Pancreas (tissue), 10 donors: Measurements from ENCODE around the gene SCMH1. TPM values are rescaled to one million over a fixed set of nuclear protein-coding genes. Genes with fewer than 3 reads are reported as not detected.

Experiments
- ATAC-seq, 4 donors: fragments of 200-7000 bp; cut with Tn5 transposase; one replicate each; pipeline versions ENCODE4 v1.8.0 to v1.9.1; 2020; ENCODE audit warnings: mild to moderate bottlenecking in 4 of 4, moderate library complexity in 4 of 4
- DNase-seq, 6 donors: peaks; one replicate each; pipeline ENCODE4 v3.0.0-alpha.2; 2020
- FAIRE-seq: peaks from 2 replicates; lab custom pipeline; 2012; peaks lifted over from hg19 to GRCh38; lab: Jason Lieb, UNC
- H3K27ac ChIP-seq, 4 donors: fragments of 200-600 bp; sonication (generic); 1 replicate in 3 of 4; 2 replicates in 1 of 4; pipeline versions ENCODE4 v1.5.0 to v1.8.0; 2020
- H3K27me3 ChIP-seq, 4 donors: fragments of 200-600 bp; one replicate each; pipeline ENCODE4 v1.8.0; 2021
- H3K36me3 ChIP-seq, 3 donors: fragments of 200-600 bp; sonication (generic) in 1 of 3; one replicate each; pipeline versions ENCODE4 v1.5.0 to v1.8.0; 2020 to 2021
- H3K4me1 ChIP-seq, 3 donors: fragments of 200-600 bp; one replicate each; pipeline ENCODE4 v1.8.0; 2021
- H3K4me3 ChIP-seq, 4 donors: fragments of 200-600 bp; sonication (generic) in 2 of 4; one replicate each; pipeline versions ENCODE4 v1.5.0 to v1.8.0; 2020 to 2021
- H3K9me3 ChIP-seq, 4 donors: fragments of 200-600 bp; one replicate each; pipeline ENCODE4 v1.8.0; 2021
- whole genome bisulfite sequencing, 2 donors: extraction: QIAGEN DNeasy Blood & Tissue Kit; methylation state at CpG; one replicate each; pipeline ENCODE4 v1.1.7; 2013; 5-methylcytosine and 5-hydroxymethylcytosine counted together
- intact Hi-C, 3 donors: fragments of 100-400 bp; cut with DNase I; formaldehyde crosslinking; loops; one replicate each; pipeline versions ENCODE4 v1.11.1 to v1.14.2; 2022
- polyA plus RNA-seq, 2 donors: library from polyadenylated mRNA; stranded (reverse); fragments of 200-250 nt; gene quantifications; one replicate each; pipeline ENCODE4 v1.2.3, GENCODE V29; 2013
- total RNA-seq, 6 donors: library from RNA; stranded (reverse); fragmentation: NEBNext Ultra II Directional in 4 of 6; extraction: Animal tissue kit (Norgen Biotek cat#: 25700) in 4 of 6; gene quantifications; one replicate each; pipeline versions ENCODE4 v1.2.1 to v1.2.4, GENCODE V29; 2021 to 2023
- TF ChIP-seq, protein P1 (sequence below), 4 donors: fragments of 200-600 bp; sonication (generic) in 3 of 4; IDR thresholded peaks; one replicate each; pipeline versions ENCODE4 v1.5.0 to v1.8.0; 2021; ENCODE audit warnings: antibody characterized with exemption in 4 of 4
- donor health status: healthy with polysubstance abuse.
- donor health status: DM: no; HTN: no; CAD: no; lungs with moderate emphysema.
- donor health status: DM: no; HTN: no; CAD: no.
- donor health status: control.
- donor health status: control.
- donor health status: Bipolar disorder and iron deficiency.
- donor health status: DM: yes; HTN: yes; CAD: no.
- donor health status: DM: no; HTN: no; CAD: no.
- donor health status: DM: no; HTN: no; CAD: no.
- donor health status: DM: yes; HTN: yes; CAD: no.

SCMH1 gene
- total and polyA plus RNA-seq, 8 donors: 24.5 to 41.9 (median 29.9) TPM

- Histone ChIP-seq H3K27ac (peak overlapping the region in 2 of 4 donors; percentile 35 to 53), H3K9me3 (no peaks in the 10 kb centered on the region), H3K36me3 (no peaks in the 10 kb centered on the region), H3K4me1 (peaks cover 0 to 9% (median 4%) of the 10 kb centered on the region in 3 donors), H3K4me3 (no peak overlapping the region), H3K27me3 (no peaks in the 10 kb centered on the region)
- TF ChIP-seq, protein P1, sequence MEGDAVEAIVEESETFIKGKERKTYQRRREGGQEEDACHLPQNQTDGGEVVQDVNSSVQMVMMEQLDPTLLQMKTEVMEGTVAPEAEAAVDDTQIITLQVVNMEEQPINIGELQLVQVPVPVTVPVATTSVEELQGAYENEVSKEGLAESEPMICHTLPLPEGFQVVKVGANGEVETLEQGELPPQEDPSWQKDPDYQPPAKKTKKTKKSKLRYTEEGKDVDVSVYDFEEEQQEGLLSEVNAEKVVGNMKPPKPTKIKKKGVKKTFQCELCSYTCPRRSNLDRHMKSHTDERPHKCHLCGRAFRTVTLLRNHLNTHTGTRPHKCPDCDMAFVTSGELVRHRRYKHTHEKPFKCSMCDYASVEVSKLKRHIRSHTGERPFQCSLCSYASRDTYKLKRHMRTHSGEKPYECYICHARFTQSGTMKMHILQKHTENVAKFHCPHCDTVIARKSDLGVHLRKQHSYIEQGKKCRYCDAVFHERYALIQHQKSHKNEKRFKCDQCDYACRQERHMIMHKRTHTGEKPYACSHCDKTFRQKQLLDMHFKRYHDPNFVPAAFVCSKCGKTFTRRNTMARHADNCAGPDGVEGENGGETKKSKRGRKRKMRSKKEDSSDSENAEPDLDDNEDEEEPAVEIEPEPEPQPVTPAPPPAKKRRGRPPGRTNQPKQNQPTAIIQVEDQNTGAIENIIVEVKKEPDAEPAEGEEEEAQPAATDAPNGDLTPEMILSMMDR (IDR thresholded peaks at IDR 0.05): no peak
- DNase-seq: no peak
- peak in 3 of 4 donors; percentile 30 to 86 (median 77) for ATAC-seq
- FAIRE-seq: no peak
- intact Hi-C loops: loop anchor here in 1 of 3 donors (10.0 kb wide), 1 partner anchor 56 kb away; no protein-coding TSS in a partner anchor
- 57 to 59% methylated on average over 7 of the region's 7 CpGs for WGBS, 2 donors
Measured at GRCh38 chr1:41169066-41169798, 72.9 kb downstream of the SCMH1 start.

GRCh38 chr1:41167667-41168066 lies 74.4 kb downstream of the SCMH1 start:
- peaks cover 0 to 9% (median 0%) of the 10 kb centered on the region in 3 donors for H3K4me1 ChIP-seq
- no peak for ATAC-seq
- no peaks in the 10 kb centered on the region for H3K27me3 ChIP-seq
- no peaks in the 10 kb centered on the region for H3K36me3 ChIP-seq
- 97 to 99% methylated on average over 3 of the region's 3 CpGs for WGBS, 2 donors
- FAIRE-seq: no peak
- no peak overlapping the region for H3K4me3 ChIP-seq
- DNase-seq: no peak
- TF ChIP-seq, protein P1 (IDR thresholded peaks at IDR 0.05): no peak
- H3K9me3 ChIP-seq: no peaks in the 10 kb centered on the region
- intact Hi-C loops: loop anchor here in 1 of 3 donors (10.0 kb wide), 1 partner anchor 57 kb away; no protein-coding TSS in a partner anchor
- no peak overlapping the region for H3K27ac ChIP-seq

DNA sequence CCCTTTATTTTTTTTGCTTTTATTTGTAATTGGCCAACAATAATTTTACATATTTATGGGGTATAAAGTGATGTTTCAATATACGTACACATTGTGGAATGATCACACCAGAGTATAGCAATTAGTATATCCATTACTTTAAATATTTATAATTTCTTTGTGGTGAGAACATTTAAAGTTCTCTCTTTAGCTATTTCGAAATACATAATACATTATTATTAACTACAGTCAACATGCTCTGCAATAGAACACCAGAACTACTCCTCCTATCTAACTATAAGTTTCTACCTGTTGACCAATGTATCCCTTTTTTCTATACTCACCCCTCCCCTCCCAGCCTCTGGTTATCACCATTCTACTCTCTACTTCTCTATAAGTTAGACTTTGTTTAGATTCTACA lies 77.4 kb downstream of the SCMH1 start:
- WGBS, 2 donors: 95 to 97% methylated on average over 2 of the region's 2 CpGs
- no peak overlapping the region for H3K4me3 ChIP-seq

GRCh38 chr1:41162441-41162840 lies 79.7 kb downstream of the SCMH1 start:
- no peaks in the 10 kb centered on the region for H3K36me3 ChIP-seq
- no peak for DNase-seq
- ATAC-seq: no peak
- WGBS, 2 donors: 89 to 95% methylated on average over 3 of the region's 3 CpGs
- no peak overlapping the region for H3K27ac ChIP-seq
- H3K4me1 ChIP-seq: no peaks in the 10 kb centered on the region
- no peaks in the 10 kb centered on the region for H3K9me3 ChIP-seq
- no peak overlapping the region for H3K4me3 ChIP-seq
- TF ChIP-seq, protein P1 (IDR thresholded peaks at IDR 0.05): no peak
- H3K27me3 ChIP-seq: no peaks in the 10 kb centered on the region
- no peak for FAIRE-seq
- intact Hi-C loops: loop anchor here in 1 of 3 donors (10.0 kb wide), 1 partner anchor 62 kb away; no protein-coding TSS in a partner anchor

More for the DNA sequence above, 77.4 kb downstream of the SCMH1 start:
- no peak for ATAC-seq
- intact Hi-C loops: loop anchor here in 1 of 3 donors (10.0 kb wide), 1 partner anchor 60 kb away; no protein-coding TSS in a partner anchor
- H3K27me3 ChIP-seq: no peaks in the 10 kb centered on the region
- no peak overlapping the region for H3K27ac ChIP-seq
- TF ChIP-seq, protein P1 (IDR thresholded peaks at IDR 0.05): no peak
- FAIRE-seq: no peak
- H3K4me1 ChIP-seq: peaks cover 0 to 4% (median 0%) of the 10 kb centered on the region in 3 donors
- DNase-seq: no peak
- no peaks in the 10 kb centered on the region for H3K9me3 ChIP-seq
- no peaks in the 10 kb centered on the region for H3K36me3 ChIP-seq
